Prostate gland (tissue), 2 donors: ENCODE results near the gene ST3GAL2. TPM values are rescaled to one million over a fixed set of nuclear protein-coding genes. Genes with fewer than 3 reads are reported as not detected.

Experiments used
- DNase-seq: peaks from one replicate; pipeline ENCODE4 v3.0.0-alpha.2; 2019; ENCODE audit warnings: low spot score
- H3K27ac ChIP-seq, 2 donors: fragments of 200-600 bp; sonication (generic); 2 replicates each; pipeline ENCODE4 v1.5.1; 2017 to 2019
- H3K27me3 ChIP-seq: fragments of 200-600 bp; sonication (generic); replicated peaks from 2 replicates; pipeline ENCODE4 v1.5.1; 2019; ENCODE audit not compliant: insufficient read depth
- H3K36me3 ChIP-seq, 2 donors: fragments of 200-600 bp; sonication (generic); 1 replicate in 1 of 2; 2 replicates in 1 of 2; pipeline versions ENCODE4 v1.5.1 to v1.8.1; 2017 to 2019
- H3K4me1 ChIP-seq: fragments of 200-600 bp; sonication (generic); replicated peaks from 2 replicates; pipeline ENCODE4 v1.5.1; 2019
- H3K4me3 ChIP-seq, 2 donors: fragments of 200-600 bp; sonication (generic); 2 replicates each; pipeline ENCODE4 v1.5.1; 2017 to 2019
- H3K9me3 ChIP-seq: fragments of 200-600 bp; sonication (generic); 2 replicates; pipeline ENCODE4 v1.5.1; 2017
- POLR2A ChIP-seq: fragments of 450-650 bp; IDR thresholded peaks from one replicate; pipeline ENCODE4 v1.6.1; 2016; ENCODE audit warnings: antibody characterized with exemption, mild to moderate bottlenecking
- POLR2AphosphoS5 ChIP-seq: sonication (generic); formaldehyde crosslinking; IDR thresholded peaks from one replicate; pipeline ENCODE4 v1.6.1; 2017; ENCODE audit warnings: antibody characterized with exemption
- WGBS: methylation state at CpG from one replicate; pipeline ENCODE4 v1.1.5; 2018; 5-methylcytosine and 5-hydroxymethylcytosine counted together
- intact Hi-C: fragments of 100-400 bp; cut with DNase I; formaldehyde crosslinking; loops from one replicate; pipeline ENCODE4 v1.14.2; 2022
- total RNA-seq, 2 donors: library from RNA; depleted of rRNA; stranded (reverse); fragments of >200 nt; gene quantifications; one replicate each; pipeline ENCODE4 v1.1.0, GENCODE V29; 2016
- TF ChIP-seq, protein P1 (sequence below), 4 experiments: fragments of 200-600 bp in 2 of 4; fragments of 450-650 bp in 2 of 4; sonication (generic) in 2 of 4; IDR thresholded peaks; 1 replicate in 3 of 4; 2 replicates in 1 of 4; pipeline ENCODE4 v1.5.1; 2016 to 2019; ENCODE audit warnings: antibody characterized with exemption in 4 of 4, mild to moderate bottlenecking in 2 of 4, moderate library complexity in 2 of 4

The ST3GAL2 gene
- total RNA-seq, 2 donors from 2014 or later = 8.7 to 54.5 TPM

GRCh38 chr16:70476272-70477020 is 37.5 kb upstream of the ST3GAL2 start:
- H3K27me3 ChIP-seq = no peaks in the 10 kb centered on the region
- WGBS = 61% methylated on average over 13 of the region's 13 CpGs
- H3K4me1 ChIP-seq = no peaks in the 10 kb centered on the region
- intact Hi-C loops = no loop called here
- no peaks in the 10 kb centered on the region for H3K9me3 ChIP-seq
- H3K36me3 ChIP-seq = peaks cover 5 to 11% of the 10 kb centered on the region in 2 donors
- TF ChIP-seq POLR2A = no peak
- TF ChIP-seq, protein P1, sequence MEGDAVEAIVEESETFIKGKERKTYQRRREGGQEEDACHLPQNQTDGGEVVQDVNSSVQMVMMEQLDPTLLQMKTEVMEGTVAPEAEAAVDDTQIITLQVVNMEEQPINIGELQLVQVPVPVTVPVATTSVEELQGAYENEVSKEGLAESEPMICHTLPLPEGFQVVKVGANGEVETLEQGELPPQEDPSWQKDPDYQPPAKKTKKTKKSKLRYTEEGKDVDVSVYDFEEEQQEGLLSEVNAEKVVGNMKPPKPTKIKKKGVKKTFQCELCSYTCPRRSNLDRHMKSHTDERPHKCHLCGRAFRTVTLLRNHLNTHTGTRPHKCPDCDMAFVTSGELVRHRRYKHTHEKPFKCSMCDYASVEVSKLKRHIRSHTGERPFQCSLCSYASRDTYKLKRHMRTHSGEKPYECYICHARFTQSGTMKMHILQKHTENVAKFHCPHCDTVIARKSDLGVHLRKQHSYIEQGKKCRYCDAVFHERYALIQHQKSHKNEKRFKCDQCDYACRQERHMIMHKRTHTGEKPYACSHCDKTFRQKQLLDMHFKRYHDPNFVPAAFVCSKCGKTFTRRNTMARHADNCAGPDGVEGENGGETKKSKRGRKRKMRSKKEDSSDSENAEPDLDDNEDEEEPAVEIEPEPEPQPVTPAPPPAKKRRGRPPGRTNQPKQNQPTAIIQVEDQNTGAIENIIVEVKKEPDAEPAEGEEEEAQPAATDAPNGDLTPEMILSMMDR (IDR thresholded peaks at IDR 0.05) = no peak
- no peak for TF ChIP-seq POLR2AphosphoS5
- H3K27ac ChIP-seq = no peak overlapping the region
- no peak for DNase-seq
- no peak overlapping the region for H3K4me3 ChIP-seq

GRCh38 chr16:70475054-70475871 is 36.4 kb upstream of the ST3GAL2 start:
- H3K4me1 ChIP-seq = no peaks in the 10 kb centered on the region
- H3K36me3 ChIP-seq = peaks cover 0 to 3% of the 10 kb centered on the region in 2 donors
- TF ChIP-seq POLR2A = no peak
- TF ChIP-seq, protein P1 (IDR thresholded peaks at IDR 0.05) = no peak
- no peak for TF ChIP-seq POLR2AphosphoS5
- no peak overlapping the region for H3K27ac ChIP-seq
- no peaks in the 10 kb centered on the region for H3K9me3 ChIP-seq
- H3K4me3 ChIP-seq = no peak overlapping the region
- DNase-seq = no peak
- intact Hi-C loops = no loop called here
- H3K27me3 ChIP-seq = no peaks in the 10 kb centered on the region
- WGBS = 85% methylated on average over 23 of the region's 24 CpGs

DNA sequence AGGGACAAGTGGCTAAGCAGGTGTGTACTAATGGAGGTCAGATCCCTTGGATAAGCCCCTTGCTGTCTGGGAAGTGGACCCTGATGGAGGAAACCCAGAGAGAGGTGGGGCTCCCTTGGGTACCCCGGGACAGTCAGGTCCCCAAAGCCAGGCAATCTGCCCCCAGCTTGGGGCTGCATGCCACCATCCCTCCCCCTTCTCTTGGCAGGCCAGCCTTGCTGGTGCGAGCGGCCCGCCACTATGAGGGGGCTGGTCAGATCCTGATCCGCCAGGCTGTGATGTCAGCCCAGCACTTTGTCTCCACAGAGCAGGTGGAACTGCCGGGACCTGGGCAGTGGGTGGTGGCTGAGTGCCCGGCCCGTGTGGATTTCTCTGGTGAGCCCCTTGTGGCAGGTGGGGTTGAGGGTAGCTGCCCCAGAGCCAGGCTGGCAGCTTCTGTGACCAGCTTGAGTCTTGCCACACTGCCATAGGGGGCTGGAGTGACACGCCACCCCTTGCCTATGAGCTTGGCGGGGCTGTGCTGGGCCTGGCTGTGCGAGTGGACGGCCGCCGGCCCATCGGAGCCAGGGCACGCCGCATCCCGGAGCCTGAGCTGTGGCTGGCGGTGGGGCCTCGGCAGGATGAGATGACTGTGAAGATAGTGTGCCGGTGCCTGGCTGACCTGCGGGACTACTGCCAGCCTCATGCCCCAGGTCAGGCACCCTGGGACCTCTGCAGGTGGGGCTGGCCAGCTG is 35.6 kb upstream of the ST3GAL2 start:
- 97% methylated on average over 18 of the region's 22 CpGs for WGBS
- no peaks in the 10 kb centered on the region for H3K4me1 ChIP-seq
- H3K27ac ChIP-seq = no peak overlapping the region
- TF ChIP-seq POLR2A = no peak
- TF ChIP-seq, protein P1 (IDR thresholded peaks at IDR 0.05) = no peak
- no peak for TF ChIP-seq POLR2AphosphoS5
- H3K4me3 ChIP-seq = no peak overlapping the region
- peaks cover 0 to 3% of the 10 kb centered on the region in 2 donors for H3K36me3 ChIP-seq
- no peaks in the 10 kb centered on the region for H3K27me3 ChIP-seq
- intact Hi-C loops = no loop called here
- DNase-seq = no peak
- no peaks in the 10 kb centered on the region for H3K9me3 ChIP-seq

DNA sequence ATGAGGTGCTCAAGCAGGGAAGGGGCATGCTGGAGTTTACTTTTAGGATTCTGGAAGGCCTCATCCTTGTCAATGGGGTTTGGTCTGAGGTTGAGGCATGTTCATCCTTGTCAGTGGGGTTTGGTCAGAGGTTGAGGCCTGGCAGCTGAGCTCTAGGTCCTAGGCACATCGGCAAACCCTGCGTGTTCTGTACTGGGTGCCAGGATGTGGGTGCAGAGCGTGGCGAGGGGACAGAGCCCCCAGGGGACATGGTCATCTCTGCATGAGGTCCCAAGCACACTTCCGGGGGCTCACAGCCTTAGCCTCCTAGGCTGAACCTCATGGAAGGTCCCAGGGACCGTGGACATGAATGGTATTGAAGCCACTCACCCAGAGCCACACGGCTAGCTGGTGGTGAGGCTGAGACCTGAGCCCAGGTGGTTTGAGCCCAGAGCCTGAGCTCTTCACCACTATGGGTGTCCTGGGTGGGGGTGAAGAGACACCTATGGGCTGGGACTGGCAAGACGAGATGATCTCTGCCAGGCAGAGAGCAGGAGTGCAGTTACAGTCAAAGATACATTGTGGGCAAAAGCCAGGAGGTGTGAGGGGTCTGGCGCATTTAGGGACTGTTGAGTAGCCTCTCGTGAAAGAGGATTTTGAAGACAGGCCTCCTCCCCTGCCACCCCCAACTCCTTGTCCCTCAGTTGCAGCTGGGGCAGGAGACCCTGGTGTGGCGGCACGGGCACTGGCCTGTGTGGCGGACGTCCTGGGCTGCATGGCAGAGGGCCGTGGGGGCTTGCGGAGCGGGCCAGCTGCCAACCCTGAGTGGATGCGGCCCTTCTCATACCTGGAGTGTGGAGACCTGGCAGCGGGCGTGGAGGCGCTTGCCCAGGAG is 34.8 kb upstream of the ST3GAL2 start:
- Histone ChIP-seq H3K27ac (no peak overlapping the region), H3K4me3 (no peak overlapping the region), H3K36me3 (peaks cover 0 to 3% of the 10 kb centered on the region in 2 donors), H3K9me3 (no peaks in the 10 kb centered on the region), H3K27me3 (no peaks in the 10 kb centered on the region), H3K4me1 (no peaks in the 10 kb centered on the region)
- DNase-seq = no peak
- intact Hi-C loops = no loop called here
- TF ChIP-seq POLR2A (no peak), POLR2AphosphoS5 (no peak)
- TF ChIP-seq, protein P1 (IDR thresholded peaks at IDR 0.05) = no peak
- WGBS = 90% methylated on average over 20 of the region's 21 CpGs
